ENCODE measurements around the gene PHAF1.

Gene PHAF1

GRCh38 chr16:67109407-67110135 lies at the start of gene PHAF1:
TSS of gene PHAF1 (plus strand) at chr16:67109941. CDS start at chr16:67110176, 235 bp downstream.
- peak; percentile 94 to 96 for DNase-seq (ENCODE audit: low read depth in 1 of 2, low spot score in 1 of 2)

DNA sequence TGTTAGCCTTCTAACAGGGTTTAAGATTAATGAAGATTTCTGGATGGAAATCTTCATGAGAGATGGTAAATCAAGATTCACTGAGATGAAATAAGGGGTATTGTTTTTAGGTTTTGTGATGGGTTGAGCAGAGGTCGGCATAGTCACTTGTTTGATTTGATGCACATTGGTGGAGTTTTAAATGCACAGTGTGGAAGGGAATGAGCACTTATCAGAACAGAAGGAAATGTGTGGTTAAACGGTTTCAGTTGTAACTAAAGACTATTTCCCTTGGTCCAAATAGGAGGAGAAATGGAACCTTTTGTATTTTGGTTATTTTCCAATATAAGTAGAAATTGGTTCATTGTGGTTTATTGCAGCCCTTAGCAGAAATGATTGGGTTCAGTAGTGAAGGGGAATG lies 46.7 kb upstream of the PHAF1 start:
- no peak for DNase-seq (ENCODE audit: low read depth in 1 of 2, low spot score in 1 of 2)

DNA sequence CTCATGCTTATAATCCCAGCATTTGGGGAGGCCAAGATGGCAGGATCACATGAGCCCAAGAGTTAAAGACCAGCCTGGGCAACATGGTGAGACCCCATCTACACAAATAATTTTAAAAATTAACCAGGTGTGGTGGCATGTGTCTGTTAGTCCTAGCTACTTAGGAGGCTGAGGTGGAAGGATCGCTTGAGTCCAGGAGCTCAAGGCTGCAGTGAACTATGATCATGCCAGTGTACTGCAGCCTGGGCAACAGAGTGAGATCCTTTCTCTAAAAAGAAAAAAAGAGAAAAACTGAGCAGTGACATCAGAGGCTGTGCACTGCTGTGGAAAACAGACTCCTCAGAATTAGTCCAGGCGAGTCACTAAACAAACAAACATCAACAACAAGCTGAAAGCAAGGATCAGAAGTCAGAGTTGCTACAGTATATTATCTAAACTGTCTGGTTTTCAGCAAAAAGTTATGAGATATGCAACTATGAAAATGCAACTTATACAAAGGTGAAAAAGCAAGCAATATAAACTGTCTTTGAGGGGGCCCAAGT lies 41.5 kb upstream of the PHAF1 start:
- DNase-seq (ENCODE audit: low read depth in 1 of 2, low spot score in 1 of 2): no peak

DNA sequence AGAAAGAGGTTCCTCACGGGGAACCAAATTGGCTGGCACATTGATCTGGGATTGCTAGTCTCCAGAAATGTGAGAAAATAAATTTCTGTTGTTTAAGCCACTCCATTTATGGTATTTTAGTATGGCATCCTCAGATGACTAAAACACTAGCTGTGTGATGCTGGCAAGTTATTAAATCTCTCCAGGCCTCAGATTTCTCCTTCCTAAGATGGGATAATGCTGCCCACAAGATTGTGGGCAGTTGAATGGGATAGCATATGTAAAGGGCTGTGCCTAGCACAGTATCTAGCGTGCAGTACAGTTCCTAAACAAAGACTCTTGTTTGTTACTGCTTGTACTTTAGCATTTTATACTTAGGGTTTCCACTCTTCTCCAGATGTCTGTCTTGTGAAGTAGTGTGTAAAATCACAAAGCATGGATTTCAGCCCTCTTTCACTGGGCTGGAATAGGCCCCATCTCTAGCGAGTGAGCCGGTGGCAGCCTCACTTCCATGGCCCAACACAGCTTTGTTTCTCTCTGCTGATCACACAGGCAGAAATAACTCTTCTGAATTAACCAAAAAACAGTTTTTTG lies 38.2 kb upstream of the PHAF1 start:
- no peak for DNase-seq (ENCODE audit: low read depth in 1 of 2, low spot score in 1 of 2)

DNA sequence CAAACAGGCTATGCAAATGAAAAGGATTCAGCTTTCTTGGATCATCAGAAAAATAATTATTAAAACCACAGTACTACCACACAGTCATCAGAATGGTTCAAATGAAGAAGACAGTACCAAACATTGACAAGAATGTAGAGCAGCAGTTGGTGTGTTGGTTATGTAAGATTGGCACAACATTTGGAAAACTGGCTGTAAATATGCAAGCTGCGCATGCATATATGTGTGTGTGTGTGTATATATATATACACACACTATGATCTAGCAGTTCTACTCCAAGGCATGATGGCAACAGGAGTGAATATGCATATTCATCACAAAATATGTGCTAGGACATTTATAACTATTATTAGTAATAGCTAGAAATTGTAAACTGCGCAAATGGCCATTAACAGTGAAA lies 34.4 kb upstream of the PHAF1 start:
- DNase-seq (ENCODE audit: low read depth in 1 of 2, low spot score in 1 of 2): no peak

DNA sequence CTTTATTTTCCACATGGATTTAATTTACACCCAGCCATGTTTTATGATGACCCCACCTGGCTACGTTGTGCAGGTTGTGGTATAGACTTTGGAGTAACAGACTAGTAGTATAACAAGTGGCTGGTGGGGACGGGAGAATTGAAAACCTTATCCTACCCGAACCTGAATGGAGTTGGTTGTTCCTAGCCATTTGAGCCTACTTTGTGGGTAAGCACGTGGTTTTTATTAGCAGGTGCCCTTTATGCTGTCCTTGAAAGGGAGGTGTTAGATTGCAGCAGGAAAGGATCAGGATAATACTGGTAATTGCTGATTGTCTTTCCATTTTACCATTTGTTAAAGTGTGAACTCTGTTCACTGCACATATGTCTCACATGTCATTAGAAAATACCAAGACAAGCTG lies 31.9 kb upstream of the PHAF1 start:
- DNase-seq (ENCODE audit: low read depth in 1 of 2, low spot score in 1 of 2): no peak

DNA sequence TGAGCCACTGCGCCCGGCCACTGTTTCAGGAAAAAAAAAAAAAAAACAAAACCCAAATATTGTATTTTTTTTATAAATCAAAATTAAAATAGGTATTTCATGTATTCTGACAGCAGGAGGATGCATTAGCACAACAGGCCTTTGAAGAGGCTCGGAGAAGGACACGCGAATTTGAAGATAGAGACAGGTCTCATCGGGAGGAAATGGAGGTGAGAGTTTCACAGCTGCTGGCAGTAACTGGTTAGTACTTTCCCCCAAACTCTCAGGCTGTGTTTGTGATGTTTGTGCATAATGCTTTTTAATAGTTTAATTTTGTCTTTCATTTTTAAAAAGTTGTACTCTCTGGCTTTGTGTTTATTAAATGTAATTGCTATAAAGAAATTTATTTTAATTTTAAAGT lies 27.6 kb upstream of the PHAF1 start:
- DNase-seq (ENCODE audit: low read depth in 1 of 2, low spot score in 1 of 2): no peak

DNA sequence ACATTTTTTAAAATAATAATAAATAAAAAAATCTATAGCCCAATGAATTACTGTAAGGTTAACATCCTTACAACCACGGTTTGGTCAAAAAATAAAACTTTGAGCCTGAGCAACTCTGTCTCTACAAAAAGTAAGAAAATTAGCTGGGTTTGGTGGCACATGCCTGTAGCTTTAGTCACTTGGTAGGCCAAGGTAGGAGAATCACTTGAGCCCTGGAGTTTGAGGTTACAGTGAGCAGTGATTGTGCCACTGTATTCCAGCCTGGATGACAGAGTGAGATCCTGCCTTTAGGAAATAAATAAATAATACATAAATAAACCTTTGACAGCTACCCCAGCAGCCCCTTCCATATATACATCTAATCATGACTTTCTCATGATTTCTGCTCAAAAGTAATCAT lies 26.9 kb upstream of the PHAF1 start:
- no peak for DNase-seq (ENCODE audit: low read depth in 1 of 2, low spot score in 1 of 2)

DNA sequence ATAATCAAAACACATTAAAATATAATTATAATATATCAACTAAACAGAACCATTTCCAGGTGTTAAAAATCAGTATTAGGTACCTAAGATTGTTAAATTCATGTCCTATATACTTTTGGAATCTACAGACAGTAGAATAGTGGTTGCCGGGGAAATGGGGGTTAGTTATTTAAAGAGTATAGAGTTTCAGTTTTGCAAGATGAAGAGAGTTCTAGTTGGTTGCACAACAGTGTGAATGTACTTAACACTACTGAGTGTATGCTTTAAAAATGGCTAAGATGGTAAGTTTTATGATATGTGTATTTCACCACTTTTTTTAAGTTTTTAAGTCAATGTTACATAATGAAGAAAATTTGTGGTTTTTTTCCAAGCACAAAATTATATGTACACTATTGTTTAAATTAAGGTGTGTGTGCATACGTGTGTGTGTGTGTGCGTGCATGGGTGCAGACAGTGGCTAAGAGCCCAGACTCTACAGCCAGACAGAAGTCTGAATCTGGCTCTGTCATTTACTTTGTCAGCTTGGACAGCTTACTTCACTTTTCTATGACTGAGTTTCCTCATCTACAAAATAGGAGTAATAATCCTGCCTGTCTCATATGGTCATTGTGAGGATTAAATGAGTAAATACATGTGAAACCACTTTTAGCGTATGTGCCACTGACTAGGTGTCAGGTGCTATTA lies 25.3 kb upstream of the PHAF1 start:
- DNase-seq (ENCODE audit: low read depth in 1 of 2, low spot score in 1 of 2): no peak

GRCh38 chr16:67086822-67087221 lies 22.9 kb upstream of the PHAF1 start:
- DNase-seq (ENCODE audit: low read depth in 1 of 2, low spot score in 1 of 2): no peak

DNA sequence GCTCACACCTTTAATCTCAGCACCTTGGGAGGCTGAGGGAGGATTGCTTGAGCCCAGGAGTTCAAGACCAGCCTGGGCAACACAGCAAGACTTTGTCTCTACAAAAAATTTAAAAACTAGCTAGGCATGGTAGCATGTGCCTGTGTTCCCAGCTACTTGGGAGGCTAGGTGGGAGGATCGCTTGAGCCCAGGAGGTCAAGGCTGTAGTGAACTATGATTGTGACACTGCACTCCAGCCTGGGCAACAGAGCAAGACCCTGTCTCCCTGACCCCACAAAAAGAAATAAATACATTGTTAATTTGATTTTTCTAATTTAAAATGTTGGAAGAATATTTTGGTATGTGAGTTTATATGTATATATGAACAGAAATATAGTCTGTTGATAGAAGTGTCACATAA lies 22.4 kb upstream of the PHAF1 start:
- DNase-seq (ENCODE audit: low read depth in 1 of 2, low spot score in 1 of 2): no peak

DNA sequence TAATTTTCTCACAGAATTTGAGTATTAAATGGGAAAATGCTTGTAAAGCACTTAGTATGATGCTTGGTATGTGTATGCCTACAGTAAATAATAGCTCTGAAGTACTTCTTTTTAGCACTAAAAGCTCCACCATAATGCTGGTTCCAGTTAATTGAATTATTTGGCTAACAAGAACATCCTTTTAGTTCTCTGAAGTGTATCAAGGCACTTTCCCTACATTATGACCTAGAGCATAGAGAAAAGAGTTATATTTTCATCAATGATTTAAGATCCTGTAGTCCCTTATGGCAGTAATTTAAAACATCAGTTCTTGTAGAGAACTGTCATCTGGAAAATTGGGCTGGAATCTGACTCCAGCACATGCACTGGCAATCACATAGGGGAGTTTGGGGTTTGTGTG lies 21.9 kb upstream of the PHAF1 start:
- DNase-seq (ENCODE audit: low read depth in 1 of 2, low spot score in 1 of 2): no peak

- DNase-seq (ENCODE audit: low read depth in 1 of 2, low spot score in 1 of 2): no peak
Observed at GRCh38 chr16:67088551-67088950, 21.2 kb upstream of the PHAF1 start.

DNA sequence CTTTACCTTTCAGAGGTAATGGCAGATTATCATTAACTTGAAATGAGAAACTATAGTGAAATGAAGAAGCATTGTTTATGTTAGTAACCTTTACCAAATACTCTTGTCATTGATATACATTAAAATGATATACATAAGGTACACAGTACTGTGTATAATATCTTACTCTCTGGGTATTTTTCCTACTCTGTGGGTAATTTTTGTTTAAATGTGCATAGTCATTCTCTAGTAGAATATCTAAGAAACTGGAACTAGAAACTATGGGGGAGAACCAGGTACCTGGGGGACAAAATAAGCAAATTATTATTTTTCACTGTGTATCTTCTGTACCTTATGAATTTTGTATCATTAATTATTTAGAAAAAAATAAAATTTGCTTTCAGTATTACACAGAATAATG lies 20.6 kb upstream of the PHAF1 start:
- DNase-seq (ENCODE audit: low read depth in 1 of 2, low spot score in 1 of 2): no peak

DNA sequence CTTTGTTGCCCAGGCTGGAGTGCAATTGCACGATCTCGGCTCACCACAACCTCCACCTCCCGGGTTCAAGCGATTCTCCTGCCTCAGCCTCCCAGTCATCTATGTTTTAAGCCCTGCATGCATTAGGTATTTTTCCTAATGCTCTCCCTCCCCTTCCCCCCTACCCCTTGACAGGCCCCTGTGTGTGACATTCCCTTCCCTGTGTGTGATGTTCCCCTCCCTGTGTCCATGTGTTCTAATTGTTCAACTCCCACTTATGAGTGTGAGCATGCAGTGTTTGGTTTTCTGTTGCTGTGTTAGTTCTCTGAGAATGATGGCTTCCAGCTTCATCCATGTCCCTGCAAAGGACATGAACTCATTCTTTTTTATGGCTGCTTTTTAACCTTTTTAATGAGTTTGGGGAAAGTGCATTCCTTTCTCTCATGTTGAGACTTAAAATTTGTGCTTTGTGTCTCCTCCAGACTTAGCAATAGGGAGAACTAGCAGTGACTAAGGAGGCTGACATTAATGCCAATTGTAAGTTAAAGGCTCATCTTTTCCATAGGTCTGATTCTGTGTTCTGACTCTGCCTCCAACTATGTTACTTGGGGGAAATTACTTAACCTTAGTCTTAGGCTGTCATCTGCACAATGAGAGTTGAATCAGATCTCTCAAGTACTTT lies 17.7 kb upstream of the PHAF1 start:
- DNase-seq (ENCODE audit: low read depth in 1 of 2, low spot score in 1 of 2): no peak

GRCh38 chr16:67093098-67093726 lies 16.5 kb upstream of the PHAF1 start:
- DNase-seq (ENCODE audit: low read depth in 1 of 2, low spot score in 1 of 2): no peak

DNA sequence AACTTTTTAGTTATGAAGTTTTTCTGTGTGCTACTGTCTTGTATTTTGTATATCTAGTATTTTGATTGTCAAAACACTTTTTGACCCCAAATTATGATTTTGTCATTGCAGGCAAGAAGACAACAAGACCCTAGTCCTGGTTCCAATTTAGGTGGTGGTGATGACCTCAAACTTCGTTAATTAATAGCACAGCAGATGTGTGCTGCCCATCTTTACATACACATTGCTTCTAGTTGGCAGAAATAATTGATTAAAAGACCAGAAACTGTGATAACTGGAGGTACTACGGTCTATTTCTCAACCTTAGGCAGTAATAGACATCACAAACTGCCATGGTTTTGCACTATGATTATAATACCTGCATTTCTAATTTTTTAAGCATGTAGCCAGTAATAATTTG lies 11.1 kb upstream of the PHAF1 start:
- DNase-seq (ENCODE audit: low read depth in 1 of 2, low spot score in 1 of 2): no peak

- no peak for DNase-seq (ENCODE audit: low read depth in 1 of 2, low spot score in 1 of 2)
Observed at GRCh38 chr16:67100569-67101310, 9.0 kb upstream of the PHAF1 start.

DNA sequence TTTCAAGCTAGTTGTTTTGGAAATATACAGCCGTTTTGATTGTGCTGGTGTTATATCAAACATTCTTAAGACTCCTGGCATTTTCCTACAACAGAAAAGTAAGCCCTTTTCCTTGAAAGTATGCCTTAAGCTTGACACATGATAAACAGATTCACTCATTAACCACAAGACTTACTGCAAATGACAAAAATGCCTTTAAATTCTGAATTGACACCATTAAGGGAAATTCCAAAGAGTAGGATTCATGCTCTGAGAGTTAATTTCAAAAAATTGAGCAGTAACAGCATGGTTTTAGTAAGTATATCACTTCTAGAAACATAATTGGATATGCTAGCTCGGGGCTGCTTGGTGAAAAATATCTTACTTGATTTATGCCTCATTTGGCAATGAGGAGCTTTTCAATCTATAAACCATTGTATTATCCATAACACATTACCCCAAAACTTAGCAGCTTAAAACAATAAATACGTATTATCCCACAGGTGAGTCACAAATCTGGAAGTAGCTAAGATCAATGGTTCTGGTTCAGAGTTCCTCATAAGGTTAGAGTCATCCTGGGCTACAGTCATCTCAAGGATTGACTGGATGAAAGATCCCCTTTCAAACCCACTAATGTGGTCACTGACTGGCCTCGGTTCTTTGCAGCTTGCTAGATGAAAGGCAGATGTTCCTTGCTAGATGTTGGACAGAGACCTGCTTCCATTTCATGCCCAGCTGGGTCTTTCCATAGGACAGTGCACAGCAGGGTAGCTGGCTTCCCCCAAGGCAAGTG lies 8.2 kb upstream of the PHAF1 start:
- no peak for DNase-seq (ENCODE audit: low read depth in 1 of 2, low spot score in 1 of 2)

- DNase-seq (ENCODE audit: low read depth in 1 of 2, low spot score in 1 of 2): no peak
Observed at GRCh38 chr16:67104061-67104460, 5.7 kb upstream of the PHAF1 start.
